Glutamatergic neuron (in vitro differentiated cells): ENCODE results near the gene VWF. TPM values are rescaled to one million over a fixed set of nuclear protein-coding genes. Genes with fewer than 3 reads are reported as not detected.

Experiments
- DNase-seq: peaks from one replicate; pipeline ENCODE4 v3.0.0; 2022
- H3K27ac Mint-ChIP-seq: one replicate; pipeline ENCODE4 v1.8.0; 2020; ENCODE audit warnings: mild to moderate bottlenecking, mixed read lengths, inconsistent platforms; ENCODE audit not compliant: unreplicated experiment
- H3K27me3 Mint-ChIP-seq: one replicate; pipeline ENCODE4 v1.8.0; 2020; ENCODE audit warnings: mild to moderate bottlenecking, moderate library complexity, mixed read lengths, inconsistent platforms; ENCODE audit not compliant: unreplicated experiment
- H3K36me3 Mint-ChIP-seq: one replicate; pipeline ENCODE4 v1.8.0; 2020; ENCODE audit warnings: mild to moderate bottlenecking, mixed read lengths, inconsistent platforms; ENCODE audit not compliant: unreplicated experiment
- H3K4me1 Mint-ChIP-seq: one replicate; pipeline ENCODE4 v1.8.0; 2020; ENCODE audit warnings: mild to moderate bottlenecking, low read depth, mixed read lengths, inconsistent platforms; ENCODE audit not compliant: unreplicated experiment
- H3K4me3 Mint-ChIP-seq: one replicate; pipeline ENCODE4 v1.8.0; 2020; ENCODE audit warnings: mild to moderate bottlenecking, mixed read lengths, inconsistent platforms; ENCODE audit not compliant: unreplicated experiment
- H3K9me3 Mint-ChIP-seq: one replicate; pipeline ENCODE4 v1.8.0; 2020; ENCODE audit warnings: mild to moderate bottlenecking, moderate library complexity, mixed read lengths, inconsistent platforms; ENCODE audit not compliant: unreplicated experiment
- CTCF ChIP-seq: fragments of 200-600 bp; sonication (generic); IDR thresholded peaks from one replicate; pipeline ENCODE4 v1.5.0; 2021; ENCODE audit not compliant: partially characterized antibody, unreplicated experiment
- total RNA-seq: library from RNA; stranded (reverse); fragmentation: NEBNext Ultra II Directional; extraction: Animal tissue kit (Norgen Biotek cat#: 25700); gene quantifications from one replicate; pipeline ENCODE4 v1.2.1, GENCODE V29; 2021; ENCODE audit not compliant: unreplicated experiment

VWF gene
- total RNA-seq, 1 donor from 2014 or later: 0.37 TPM

- Mint-ChIP-seq H3K27me3 (peaks cover 4% of the 10 kb centered on the region), H3K4me3 (no peak overlapping the region), H3K36me3 (no peaks in the 10 kb centered on the region), H3K4me1 (peaks cover 1% of the 10 kb centered on the region), H3K27ac (no peak overlapping the region), H3K9me3 (peaks cover 3% of the 10 kb centered on the region)
- peak; percentile 82 for TF ChIP-seq CTCF
- DNase-seq: peak; percentile 73
These were observed 61.4 kb downstream of the VWF start for GRCh38 chr12:6062757-6063735.

- peaks cover 4% of the 10 kb centered on the region for H3K27me3 Mint-ChIP-seq
- no peak overlapping the region for H3K4me3 Mint-ChIP-seq
These were observed 62.1 kb downstream of the VWF start for GRCh38 chr12:6062395-6062756.

DNA sequence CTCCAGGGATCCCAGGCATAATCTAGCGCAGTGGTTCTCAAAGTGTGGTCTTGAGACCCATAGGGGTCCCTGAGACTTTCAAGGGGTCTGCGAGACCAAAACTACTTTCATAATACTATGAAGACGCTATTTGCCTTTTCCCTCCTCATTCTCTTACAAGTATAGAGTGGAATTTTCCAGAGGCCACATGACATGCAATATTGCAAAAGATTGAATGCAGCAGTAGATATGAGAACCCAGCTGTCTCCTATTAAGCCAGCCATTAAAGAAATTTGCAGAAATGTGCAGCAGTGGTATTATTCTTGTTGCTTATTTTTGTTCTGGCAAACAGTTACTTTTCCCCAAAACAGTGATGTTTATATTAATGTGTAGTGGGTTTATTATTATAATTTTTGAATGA is 62.8 kb downstream of the VWF start:
- Mint-ChIP-seq H3K36me3 (no peaks in the 10 kb centered on the region), H3K4me3 (no peak overlapping the region), H3K27ac (no peak overlapping the region), H3K9me3 (peaks cover 3% of the 10 kb centered on the region), H3K27me3 (peaks cover 9% of the 10 kb centered on the region), H3K4me1 (peaks cover 4% of the 10 kb centered on the region)
- no peak for DNase-seq
- TF ChIP-seq CTCF: no peak

More at GRCh38 chr12:6062395-6062756, 62.1 kb downstream of the VWF start:
- Mint-ChIP-seq H3K4me1 (peaks cover 4% of the 10 kb centered on the region), H3K27ac (no peak overlapping the region), H3K36me3 (no peaks in the 10 kb centered on the region), H3K9me3 (peaks cover 3% of the 10 kb centered on the region)
- no peak for TF ChIP-seq CTCF
- no peak for DNase-seq

DNA sequence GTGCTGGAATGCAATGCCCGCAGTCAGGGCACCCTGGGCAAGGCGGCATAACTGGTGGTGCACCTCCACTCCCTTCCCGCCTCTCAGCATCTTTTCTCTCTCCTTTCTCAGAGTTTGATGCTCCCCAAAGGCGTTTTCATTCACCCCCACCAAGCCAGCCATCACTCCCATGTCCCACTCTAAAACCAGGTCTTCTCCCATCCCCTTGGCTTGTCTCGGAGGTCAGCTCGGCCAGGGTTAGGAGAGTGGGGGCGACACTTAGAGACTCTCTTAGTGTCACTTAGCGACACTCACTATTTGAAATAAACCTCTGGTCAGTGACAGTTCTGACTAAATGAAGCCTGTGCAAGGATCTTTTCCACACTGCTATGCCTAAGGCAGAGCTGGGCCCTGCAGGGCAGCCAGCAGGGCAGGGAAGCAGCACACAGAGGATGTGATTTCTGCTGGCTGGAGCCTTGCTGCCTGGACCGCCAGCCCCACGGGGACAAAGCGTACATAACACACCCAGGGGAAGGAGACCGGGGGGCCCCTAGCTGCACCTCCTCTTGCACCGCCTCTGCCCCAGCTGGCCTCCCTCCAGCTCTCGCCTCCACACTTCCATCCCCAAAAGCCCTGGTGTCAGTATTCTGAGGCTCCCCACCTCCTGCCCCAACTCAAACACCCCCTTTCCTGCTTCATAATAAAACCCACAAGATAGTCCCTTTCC is 64.5 kb downstream of the VWF start:
- Mint-ChIP-seq H3K27me3 (peaks cover 13% of the 10 kb centered on the region), H3K9me3 (peaks cover 7% of the 10 kb centered on the region), H3K36me3 (peaks cover 4% of the 10 kb centered on the region), H3K27ac (no peak overlapping the region), H3K4me1 (peaks cover 4% of the 10 kb centered on the region), H3K4me3 (no peak overlapping the region)
- DNase-seq: no peak
- TF ChIP-seq CTCF: no peak

DNA sequence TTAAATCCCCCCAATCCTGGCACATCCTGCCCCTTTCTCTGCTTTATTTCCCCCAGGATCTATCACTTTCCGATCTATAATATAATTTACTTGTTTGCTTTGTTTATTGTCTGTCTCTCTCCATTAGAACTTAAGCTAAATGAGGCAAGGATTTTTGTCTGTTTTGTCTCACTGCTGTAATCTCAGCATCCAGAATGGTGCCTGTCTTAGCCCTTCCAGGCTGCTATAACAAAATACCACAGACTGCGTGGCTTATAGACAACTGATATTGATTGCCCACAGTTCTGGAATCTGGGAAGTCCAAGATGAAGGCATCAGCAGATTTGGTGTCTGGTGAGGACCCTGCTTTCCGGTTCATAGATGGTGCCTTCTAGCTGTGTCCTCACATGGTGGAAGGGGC is 65.2 kb downstream of the VWF start:
- Mint-ChIP-seq H3K4me3 (no peak overlapping the region), H3K36me3 (peaks cover 4% of the 10 kb centered on the region), H3K4me1 (peaks cover 4% of the 10 kb centered on the region), H3K9me3 (peaks cover 7% of the 10 kb centered on the region), H3K27ac (no peak overlapping the region), H3K27me3 (peaks cover 13% of the 10 kb centered on the region)
- DNase-seq: no peak
- TF ChIP-seq CTCF: no peak
